ENCODE results near the gene VAX1.

- no peak for TF ChIP-seq CTCF (conservative IDR thresholded peaks at IDR 0.05)
- no peak for TF ChIP-seq ZFX (IDR thresholded peaks at IDR 0.05)
Observed at GRCh38 chr10:117134306-117135025, 3.6 kb downstream of the VAX1 start.

All from C4-2B (cell line).